Lung (tissue), 12 donors: ENCODE measurements around the gene PFDN1. TPM values are rescaled to one million over a fixed set of nuclear protein-coding genes. Genes with fewer than 3 reads are reported as not detected.
"Not testable (repeated sequence)": the region's sequence is repeated elsewhere in the genome, so short reads cannot be mapped to it uniquely, and the experiment has no call there.

Experiments used
- ATAC-seq: fragments of 200-7000 bp; cut with Tn5 transposase; one replicate; pipeline ENCODE4 v1.9.1; 2020; ENCODE audit warnings: moderate number of reproducible peaks; ENCODE audit not compliant: insufficient read depth, low FRiP score
- DNase-seq, 3 donors: peaks; one replicate each; pipeline ENCODE4 v3.0.0-alpha.2; 2013 to 2017
- H3K27ac ChIP-seq, 2 donors: one replicate each; pipeline ENCODE4 v1.5.1; 2013; ENCODE audit warnings: mild to moderate bottlenecking in 2 of 2, moderate library complexity in 2 of 2, control low read depth in 1 of 2, inconsistent platforms in 1 of 2, low read depth in 1 of 2, low read length in 1 of 2
- H3K27me3 ChIP-seq, 3 donors: one replicate each; pipeline ENCODE4 v1.5.1; 2013; ENCODE audit warnings: low read length in 2 of 3; ENCODE audit not compliant: control insufficient read depth in 3 of 3, insufficient read depth in 3 of 3
- H3K36me3 ChIP-seq, 4 donors: one replicate each; pipeline ENCODE4 v1.5.1; 2013; ENCODE audit warnings: low read length in 4 of 4, mild to moderate bottlenecking in 1 of 4, moderate library complexity in 1 of 4; ENCODE audit not compliant: control insufficient read depth in 4 of 4, insufficient read depth in 4 of 4
- H3K4me1 ChIP-seq, 5 donors: one replicate each; pipeline ENCODE4 v1.5.1; 2013; ENCODE audit warnings: low read length in 5 of 5, mild to moderate bottlenecking in 2 of 5, moderate library complexity in 1 of 5; ENCODE audit not compliant: control insufficient read depth in 5 of 5, insufficient read depth in 5 of 5
- H3K4me3 ChIP-seq: one replicate; pipeline ENCODE4 v1.5.1; 2013; ENCODE audit warnings: mild to moderate bottlenecking, control low read depth, moderate library complexity
- H3K9ac ChIP-seq, 2 donors: one replicate each; pipeline ENCODE4 v1.5.1; 2013; ENCODE audit warnings: low read length in 2 of 2, control low read depth in 1 of 2; ENCODE audit not compliant: insufficient read depth in 1 of 2
- H3K9me3 ChIP-seq, 4 donors: one replicate each; pipeline ENCODE4 v1.5.1; 2013; ENCODE audit warnings: low read length in 3 of 4, mild to moderate bottlenecking in 1 of 4, moderate library complexity in 1 of 4; ENCODE audit not compliant: control insufficient read depth in 4 of 4, insufficient read depth in 3 of 4
- WGBS, 2 donors: extraction: QIAGEN DNeasy Blood & Tissue Kit; methylation state at CpG; one replicate each; pipeline ENCODE4 v1.1.7; 2013; 5-methylcytosine and 5-hydroxymethylcytosine counted together
- polyA plus RNA-seq, 2 donors: library from polyadenylated mRNA; stranded (reverse); fragments of 200-250 nt; gene quantifications; one replicate each; pipeline ENCODE4 v1.2.1, GENCODE V29; 2013
- total RNA-seq, 2 donors: library from RNA; depleted of rRNA in 1 of 2; stranded (reverse); fragments of >200 nt in 1 of 2; gene quantifications; one replicate each; pipeline ENCODE4 v1.2.1, GENCODE V29; 2014 to 2021
- TF ChIP-seq, protein P1 (sequence below): IDR thresholded peaks from 2 replicates; pipeline ENCODE4 v1.5.1; 2012; ENCODE audit warnings: mild to moderate bottlenecking; ENCODE audit errors: control extremely low read depth, extremely low read depth
- donor health status: control.
- donor health status: control.
- donor health status: Bipolar disorder and iron deficiency.
- donor health status: healthy.
- donor health status: DM: yes; HTN: yes; CAD: no.

The PFDN1 gene
- total and polyA plus RNA-seq, 4 donors = 42.0 to 108 (median 51.6) TPM

DNA sequence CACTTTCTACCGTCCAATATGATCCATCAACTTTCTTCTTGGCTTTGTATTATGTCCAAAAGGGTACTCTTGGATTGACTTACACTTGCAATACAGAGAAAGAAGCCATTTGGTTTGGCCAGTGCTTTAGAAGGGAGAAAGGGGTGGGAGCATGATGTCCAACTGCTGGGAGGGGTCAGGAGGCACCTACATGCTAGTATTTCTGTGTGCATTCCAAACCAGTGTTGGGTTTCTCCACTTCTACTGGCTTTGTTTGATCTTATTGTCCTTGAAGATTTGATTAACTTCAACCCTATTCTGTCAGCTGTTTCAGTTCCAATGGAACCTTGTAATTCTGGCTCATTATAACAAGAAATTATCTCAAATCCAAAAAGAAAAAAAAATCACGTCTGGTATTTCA is 100.3 kb downstream of the PFDN1 start:
- no peak for DNase-seq
- H3K27ac ChIP-seq = no peak overlapping the region
- 75 to 87% methylated on average over 2 of the region's 2 CpGs for WGBS, 2 donors
- no peaks in the 10 kb centered on the region for H3K36me3 ChIP-seq
- no peak overlapping the region for H3K4me3 ChIP-seq
- H3K4me1 ChIP-seq = peaks cover 0 to 19% (median 3%) of the 10 kb centered on the region in 5 donors
- H3K9me3 ChIP-seq = no peaks in the 10 kb centered on the region
- H3K27me3 ChIP-seq = no peaks in the 10 kb centered on the region
- ATAC-seq = no peak
- TF ChIP-seq, protein P1, sequence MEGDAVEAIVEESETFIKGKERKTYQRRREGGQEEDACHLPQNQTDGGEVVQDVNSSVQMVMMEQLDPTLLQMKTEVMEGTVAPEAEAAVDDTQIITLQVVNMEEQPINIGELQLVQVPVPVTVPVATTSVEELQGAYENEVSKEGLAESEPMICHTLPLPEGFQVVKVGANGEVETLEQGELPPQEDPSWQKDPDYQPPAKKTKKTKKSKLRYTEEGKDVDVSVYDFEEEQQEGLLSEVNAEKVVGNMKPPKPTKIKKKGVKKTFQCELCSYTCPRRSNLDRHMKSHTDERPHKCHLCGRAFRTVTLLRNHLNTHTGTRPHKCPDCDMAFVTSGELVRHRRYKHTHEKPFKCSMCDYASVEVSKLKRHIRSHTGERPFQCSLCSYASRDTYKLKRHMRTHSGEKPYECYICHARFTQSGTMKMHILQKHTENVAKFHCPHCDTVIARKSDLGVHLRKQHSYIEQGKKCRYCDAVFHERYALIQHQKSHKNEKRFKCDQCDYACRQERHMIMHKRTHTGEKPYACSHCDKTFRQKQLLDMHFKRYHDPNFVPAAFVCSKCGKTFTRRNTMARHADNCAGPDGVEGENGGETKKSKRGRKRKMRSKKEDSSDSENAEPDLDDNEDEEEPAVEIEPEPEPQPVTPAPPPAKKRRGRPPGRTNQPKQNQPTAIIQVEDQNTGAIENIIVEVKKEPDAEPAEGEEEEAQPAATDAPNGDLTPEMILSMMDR = no peak
- H3K9ac ChIP-seq = no peak overlapping the region

DNA sequence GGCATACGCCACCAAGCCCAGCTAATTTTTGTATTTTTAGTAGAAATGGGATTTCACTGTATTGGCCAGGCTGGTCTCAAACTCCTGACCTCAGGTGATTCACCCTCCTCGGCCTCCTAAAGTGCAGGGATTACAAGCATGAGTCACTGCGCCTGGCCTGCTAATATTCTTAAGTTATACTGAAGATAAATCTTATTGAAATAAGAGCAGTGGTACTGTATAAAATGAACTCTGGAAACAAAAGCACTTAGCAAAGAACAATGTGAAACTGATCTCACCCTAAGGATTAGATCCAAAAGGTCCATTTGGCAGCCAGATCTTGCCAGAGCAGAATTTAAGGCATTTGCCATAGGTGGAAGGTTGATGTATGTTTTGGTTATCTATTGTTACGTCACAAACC is 100.8 kb downstream of the PFDN1 start:
- 70 to 73% methylated on average over 4 of the region's 4 CpGs for WGBS, 2 donors
- DNase-seq (no peak), ATAC-seq (no peak)
- Histone ChIP-seq H3K36me3 (no peaks in the 10 kb centered on the region), H3K4me3 (no peak overlapping the region), H3K4me1 (peaks cover 0 to 19% (median 3%) of the 10 kb centered on the region in 5 donors), H3K9ac (no peak overlapping the region), H3K9me3 (no peaks in the 10 kb centered on the region), H3K27me3 (no peaks in the 10 kb centered on the region), H3K27ac (no peak overlapping the region)
- TF ChIP-seq, protein P1 = no peak

DNA sequence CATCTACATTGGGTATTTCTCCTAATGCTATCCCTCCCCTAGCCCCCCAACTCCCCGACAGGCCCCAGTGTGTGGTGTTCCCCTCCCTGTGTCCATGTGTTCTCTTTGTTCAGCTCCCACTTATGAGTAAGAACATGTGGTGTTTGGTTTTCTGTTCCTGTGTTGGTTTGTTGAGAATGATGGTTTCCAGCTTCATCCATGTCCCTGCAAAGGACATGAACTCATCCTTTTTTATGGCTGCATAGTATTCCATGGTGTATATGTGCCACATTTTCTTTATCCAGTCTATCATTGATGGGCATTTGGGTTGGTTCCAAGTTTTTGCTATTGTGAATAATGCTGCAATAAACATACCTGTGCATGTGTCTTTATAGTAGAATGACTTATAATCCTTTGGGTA is 104.0 kb downstream of the PFDN1 start:
- not testable (repeated sequence) for H3K4me3 ChIP-seq, H3K4me1 ChIP-seq, ATAC-seq, DNase-seq, H3K36me3 ChIP-seq, H3K27me3 ChIP-seq, H3K9ac ChIP-seq, H3K9me3 ChIP-seq, H3K27ac ChIP-seq
- 93 to 100% methylated on average over 1 of the region's 1 CpG for WGBS, 2 donors

DNA sequence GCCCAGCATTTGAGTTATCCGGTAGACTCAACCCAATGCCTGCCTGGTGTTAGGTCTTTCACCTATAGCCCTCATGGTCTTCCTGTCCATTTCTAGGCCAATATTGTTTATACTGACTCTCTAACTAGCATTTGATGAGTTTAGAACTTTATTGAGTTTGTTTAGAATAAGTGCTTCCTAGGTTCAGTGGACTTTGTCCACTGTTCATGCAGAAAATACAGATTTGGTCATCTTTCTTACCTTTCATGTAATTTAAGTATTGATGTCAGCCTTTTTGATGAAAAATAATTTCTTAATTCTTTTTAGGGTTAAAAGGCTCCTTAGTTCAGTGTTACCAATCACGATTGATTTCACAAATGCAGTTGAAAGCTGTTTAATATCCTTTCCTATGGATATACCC is 105.9 kb downstream of the PFDN1 start:
- no peaks in the 10 kb centered on the region for H3K27me3 ChIP-seq
- ATAC-seq (no peak), DNase-seq (no peak)
- TF ChIP-seq, protein P1 = no peak
- H3K27ac ChIP-seq = no peak overlapping the region
- peaks cover 0 to 7% (median 0%) of the 10 kb centered on the region in 5 donors for H3K4me1 ChIP-seq
- 92 to 96% methylated on average over 2 of the region's 2 CpGs for WGBS, 2 donors
- H3K36me3 ChIP-seq = peaks cover 2 to 6% (median 3%) of the 10 kb centered on the region in 4 donors
- H3K9me3 ChIP-seq = no peaks in the 10 kb centered on the region
- no peak overlapping the region for H3K4me3 ChIP-seq
- no peak overlapping the region for H3K9ac ChIP-seq
